PC-3 (cell line): ENCODE data around the gene LCAT.

Experiments used
- CTCF ChIP-seq: fragments of 300-600 bp; sonication (generic); conservative IDR thresholded peaks from 2 replicates; pipeline ENCODE4 v1.5.1; 2017; ENCODE audit warnings: antibody characterized with exemption, low read depth, mild to moderate bottlenecking, low read length
- EZH2 ChIP-seq: fragments of 300-600 bp; sonication (generic); IDR thresholded peaks from one replicate; pipeline ENCODE4 v1.6.1; 2017; ENCODE audit warnings: antibody characterized with exemption, mild to moderate bottlenecking, low read length; ENCODE audit not compliant: unreplicated experiment
- EZH2phosphoT487 ChIP-seq: fragments of 300-600 bp; sonication (generic); IDR thresholded peaks from 2 replicates; pipeline ENCODE4 v1.6.1; 2018; ENCODE audit warnings: mild to moderate bottlenecking, antibody characterized with exemption, low read length, borderline replicate concordance

GRCh38 chr16:67930678-67931211 lies 13.2 kb downstream of the LCAT start:
- TF ChIP-seq CTCF (no peak), EZH2phosphoT487 (no peak), EZH2 (no peak)
